SH-SY5Y (cell line): ENCODE results near the gene TOMM40L.

ENCODE experiments used
- GATA2 ChIP-seq: IDR thresholded peaks from 2 replicates; pipeline ENCODE4 v1.6.1; 2011; ENCODE audit warnings: mild to moderate bottlenecking, low read depth, low read length
- GATA3 ChIP-seq: IDR thresholded peaks from 2 replicates; pipeline ENCODE4 v1.6.1; 2011; ENCODE audit warnings: low read depth, mild to moderate bottlenecking, low read length, moderate library complexity

- TF ChIP-seq GATA3 (no peak), GATA2 (no peak)
Measured at GRCh38 chr1:161197560-161198193, 28.2 kb upstream of the TOMM40L start.
